ENCODE data around the gene ZNF701.

GRCh38 chr19:52533901-52534300, 36.2 kb upstream of the ZNF701 start:
- TF ChIP-seq POLR2A (IDR thresholded peaks at IDR 0.05; ENCODE audit: control extremely low read depth in 1 of 2, low read depth in 2 of 2, low read length in 2 of 2) (no peak), CTCF (IDR thresholded peaks at IDR 0.05; ENCODE audit: control extremely low read depth in 1 of 3, insufficient read depth in 1 of 3, low read depth in 1 of 3, low read length in 3 of 3) (no peak), FOSL1 (IDR thresholded peaks at IDR 0.05; ENCODE audit: insufficient read depth, low read depth, low read length) (no peak), BRCA1 (IDR thresholded peaks at IDR 0.05; ENCODE audit: low read depth, low read length) (no peak), MAX (IDR thresholded peaks at IDR 0.05) (no peak), EZH2 (IDR thresholded peaks at IDR 0.05; ENCODE audit: low read depth, low read length, severe bottlenecking) (no peak), CHD2 (IDR thresholded peaks at IDR 0.05; ENCODE audit: low read length) (no peak), POLR2AphosphoS5 (IDR thresholded peaks at IDR 0.05; ENCODE audit: low read depth, low read length) (no peak), SRF (IDR thresholded peaks at IDR 0.05; ENCODE audit: low read depth, low read length) (no peak), RAD21 (IDR thresholded peaks at IDR 0.05 in 1 of 2, conservative IDR thresholded peaks at IDR 0.05 in 1 of 2; ENCODE audit: low read depth in 2 of 2, low read length in 2 of 2) (no peak), ATF3 (IDR thresholded peaks at IDR 0.05; ENCODE audit: insufficient read depth, low read depth, low read length) (no peak), YY1 (IDR thresholded peaks at IDR 0.05; ENCODE audit: low read depth, low read length) (no peak), GABPA (IDR thresholded peaks at IDR 0.05; ENCODE audit: borderline replicate concordance, insufficient read depth, low read length) (no peak), BCL11A (IDR thresholded peaks at IDR 0.05; ENCODE audit: low read depth in 2 of 2, low read length in 2 of 2) (no peak)
